ENCODE data around the gene DPH2.
A peak's percentile ranks its signal among the peaks of the same experiment; 100 is the strongest.

Gene DPH2

GRCh38 chr1:43991476-43992231 lies 21.8 kb downstream of the DPH2 start, which contains the start of gene CCDC24:
Gene CCDC24 (plus strand): TSS chr1:43991599. CDS start chr1:43991879, 280 bp downstream.
- DNase-seq: peak; percentile 79
- in situ Hi-C loops (cut with HindIII; ENCODE audit: low pct_ligation_motif_present, low pct_unique_long_range_greater_than_20kb, low sequenced_read_pairs): no loop called here

- in situ Hi-C loops (cut with HindIII; ENCODE audit: low pct_ligation_motif_present, low pct_unique_long_range_greater_than_20kb, low sequenced_read_pairs): no loop called here
- no peak for DNase-seq
Measured at GRCh38 chr1:43992232-43992995, 22.6 kb downstream of the DPH2 start.

GRCh38 chr1:43993206-43993914 lies 23.6 kb downstream of the DPH2 start:
- in situ Hi-C loops (cut with HindIII; ENCODE audit: low pct_ligation_motif_present, low pct_unique_long_range_greater_than_20kb, low sequenced_read_pairs): no loop called here
- DNase-seq: no peak

- DNase-seq: no peak
- in situ Hi-C loops (cut with HindIII; ENCODE audit: low pct_ligation_motif_present, low pct_unique_long_range_greater_than_20kb, low sequenced_read_pairs): no loop called here
Measured at GRCh38 chr1:43994071-43994470, 24.3 kb downstream of the DPH2 start.

- DNase-seq: peak; percentile 36
- in situ Hi-C loops (cut with HindIII; ENCODE audit: low pct_ligation_motif_present, low pct_unique_long_range_greater_than_20kb, low sequenced_read_pairs): no loop called here
Measured at GRCh38 chr1:43994794-43995790, 25.3 kb downstream of the DPH2 start.

GRCh38 chr1:43995984-43996732 lies 26.3 kb downstream of the DPH2 start:
- in situ Hi-C loops (cut with HindIII; ENCODE audit: low pct_ligation_motif_present, low pct_unique_long_range_greater_than_20kb, low sequenced_read_pairs): no loop called here
- no peak for DNase-seq

GRCh38 chr1:43996733-43997115 lies 26.9 kb downstream of the DPH2 start:
- no peak for DNase-seq
- in situ Hi-C loops (cut with HindIII; ENCODE audit: low pct_ligation_motif_present, low pct_unique_long_range_greater_than_20kb, low sequenced_read_pairs): no loop called here

- in situ Hi-C loops (cut with HindIII; ENCODE audit: low pct_ligation_motif_present, low pct_unique_long_range_greater_than_20kb, low sequenced_read_pairs): no loop called here
- no peak for DNase-seq
Measured at GRCh38 chr1:43997295-43997999, 27.6 kb downstream of the DPH2 start.

- DNase-seq: no peak
- in situ Hi-C loops (cut with HindIII; ENCODE audit: low pct_ligation_motif_present, low pct_unique_long_range_greater_than_20kb, low sequenced_read_pairs): no loop called here
Measured at GRCh38 chr1:43998000-43998378, 28.2 kb downstream of the DPH2 start.

- DNase-seq: no peak
- in situ Hi-C loops (cut with HindIII; ENCODE audit: low pct_ligation_motif_present, low pct_unique_long_range_greater_than_20kb, low sequenced_read_pairs): no loop called here
Measured at GRCh38 chr1:43999455-43999854, 29.6 kb downstream of the DPH2 start.

- in situ Hi-C loops (cut with HindIII; ENCODE audit: low pct_ligation_motif_present, low pct_unique_long_range_greater_than_20kb, low sequenced_read_pairs): no loop called here
Measured at GRCh38 chr1:44000122-44000665, 30.4 kb downstream of the DPH2 start.

GRCh38 chr1:44002165-44002564 lies 32.4 kb downstream of the DPH2 start:
- no peak for DNase-seq
- in situ Hi-C loops (cut with HindIII; ENCODE audit: low pct_ligation_motif_present, low pct_unique_long_range_greater_than_20kb, low sequenced_read_pairs): no loop called here

More at GRCh38 chr1:44000122-44000665, 30.4 kb downstream of the DPH2 start:
- no peak for DNase-seq

- in situ Hi-C loops (cut with HindIII; ENCODE audit: low pct_ligation_motif_present, low pct_unique_long_range_greater_than_20kb, low sequenced_read_pairs): no loop called here
- no peak for DNase-seq
Measured at GRCh38 chr1:44002606-44003157, 32.9 kb downstream of the DPH2 start.

- in situ Hi-C loops (cut with HindIII; ENCODE audit: low pct_ligation_motif_present, low pct_unique_long_range_greater_than_20kb, low sequenced_read_pairs): no loop called here
- DNase-seq: no peak
Measured at GRCh38 chr1:44008259-44008658, 38.4 kb downstream of the DPH2 start.

- no peak for DNase-seq
- in situ Hi-C loops (cut with HindIII; ENCODE audit: low pct_ligation_motif_present, low pct_unique_long_range_greater_than_20kb, low sequenced_read_pairs): no loop called here
Measured at GRCh38 chr1:44010935-44011471, 41.2 kb downstream of the DPH2 start.

GRCh38 chr1:44012404-44012803 lies 42.6 kb downstream of the DPH2 start:
- DNase-seq: no peak
- in situ Hi-C loops (cut with HindIII; ENCODE audit: low pct_ligation_motif_present, low pct_unique_long_range_greater_than_20kb, low sequenced_read_pairs): no loop called here

Data from ACHN (cell line).